GM23338 (cell line): ENCODE results near the gene BHLHA15. TPM values are rescaled to one million over a fixed set of nuclear protein-coding genes. Genes with fewer than 3 reads are reported as not detected.

Source experiments
- ATAC-seq: fragments of 200-7000 bp; cut with Tn5 transposase; 3 replicates; pipeline ENCODE4 v1.9.1; 2020
- DNase-seq: peaks from one replicate; pipeline ENCODE4 v3.0.0-alpha.2; 2015; ENCODE audit warnings: low spot score
- H2AFZ ChIP-seq: fragments of 200-600 bp; sonication (generic); 2 replicates; pipeline ENCODE4 v1.8.0; 2016; ENCODE audit warnings: antibody characterized with exemption, mild to moderate bottlenecking, moderate library complexity
- H3F3A ChIP-seq: fragments of 200-600 bp; sonication (generic); replicated peaks from 2 replicates; pipeline ENCODE4 v1.8.0; 2017; ENCODE audit warnings: antibody characterized with exemption, mixed run types, low read depth
- H3K27ac ChIP-seq: fragments of 200-600 bp; sonication (generic); 2 replicates; pipeline ENCODE4 v1.6.1; 2016; ENCODE audit warnings: low read depth
- H3K27me3 ChIP-seq: fragments of 200-600 bp; sonication (generic); 2 replicates; pipeline ENCODE4 v1.8.0; 2016; ENCODE audit warnings: mild to moderate bottlenecking, mixed run types, moderate library complexity; ENCODE audit not compliant: insufficient read depth
- H3K36me3 ChIP-seq: fragments of 200-600 bp; sonication (generic); 2 replicates; pipeline ENCODE4 v1.8.0; 2016; ENCODE audit warnings: mild to moderate bottlenecking; ENCODE audit not compliant: insufficient read depth
- H3K4me1 ChIP-seq: fragments of 200-600 bp; sonication (generic); 2 replicates; pipeline ENCODE4 v1.8.0; 2016; ENCODE audit warnings: mild to moderate bottlenecking, moderate library complexity; ENCODE audit not compliant: insufficient read depth
- H3K4me2 ChIP-seq: fragments of 200-600 bp; sonication (generic); 2 replicates; pipeline ENCODE4 v1.7.1; 2017; ENCODE audit warnings: mixed run types
- H3K4me3 ChIP-seq: fragments of 200-600 bp; sonication (generic); 2 replicates; pipeline ENCODE4 v1.6.1; 2016; ENCODE audit warnings: mixed run types
- H3K79me2 ChIP-seq: fragments of 200-600 bp; sonication (generic); replicated peaks from 2 replicates; pipeline ENCODE4 v1.8.0; 2017; ENCODE audit warnings: mild to moderate bottlenecking; ENCODE audit not compliant: insufficient read depth
- H3K9me2 ChIP-seq: fragments of 200-600 bp; sonication (generic); 2 replicates; pipeline ENCODE4 v1.8.0; 2017; ENCODE audit not compliant: insufficient read depth
- H4K20me1 ChIP-seq: fragments of 200-600 bp; sonication (generic); replicated peaks from 2 replicates; pipeline ENCODE4 v1.8.0; 2017; ENCODE audit warnings: mild to moderate bottlenecking; ENCODE audit not compliant: insufficient read depth
- H3K27ac Mint-ChIP-seq: 2 replicates; pipeline ENCODE4 v1.8.0; 2020; ENCODE audit warnings: inconsistent platforms, mild to moderate bottlenecking, moderate library complexity, mixed read lengths
- H3K27me3 Mint-ChIP-seq: 3 replicates; pipeline ENCODE4 v1.8.0; 2022; ENCODE audit warnings: low read depth, mild to moderate bottlenecking, moderate library complexity, mixed read lengths, inconsistent platforms; ENCODE audit not compliant: insufficient read depth, poor library complexity
- H3K36me3 Mint-ChIP-seq: 3 replicates; pipeline ENCODE4 v1.8.0; 2021; ENCODE audit warnings: low read depth, mild to moderate bottlenecking, inconsistent platforms, moderate library complexity, mixed read lengths
- H3K4me1 Mint-ChIP-seq: 3 replicates; pipeline ENCODE4 v1.8.0; 2020; ENCODE audit warnings: mild to moderate bottlenecking, inconsistent platforms, mixed read lengths
- H3K4me3 Mint-ChIP-seq: 3 replicates; pipeline ENCODE4 v1.8.0; 2021; ENCODE audit warnings: moderate library complexity, mild to moderate bottlenecking, inconsistent platforms, mixed read lengths
- H3K9me3 Mint-ChIP-seq: 3 replicates; pipeline ENCODE4 v1.8.0; 2020; ENCODE audit warnings: moderate library complexity, mild to moderate bottlenecking, inconsistent platforms, mixed read lengths
- CREB1 ChIP-seq: fragments of 250-450 bp; sonication (Bioruptor Pico); IDR thresholded peaks from 2 replicates; pipeline ENCODE4 v1.5.0; 2020; ENCODE audit warnings: low read depth, mild to moderate bottlenecking, moderate library complexity
- EZH2 ChIP-seq: fragments of 200-600 bp; sonication (generic); IDR thresholded peaks from one replicate; pipeline ENCODE4 v1.8.0; 2017; ENCODE audit warnings: antibody characterized with exemption, mild to moderate bottlenecking, low read depth; ENCODE audit not compliant: unreplicated experiment
- EZH2phosphoT487 ChIP-seq: fragments of 200-600 bp; sonication (generic); IDR thresholded peaks from one replicate; pipeline ENCODE4 v1.8.1; 2018; ENCODE audit warnings: antibody characterized with exemption; ENCODE audit not compliant: unreplicated experiment
- JUNB ChIP-seq: IDR thresholded peaks from one replicate; pipeline ENCODE4 v1.6.1; 2016; ENCODE audit warnings: antibody characterized with exemption; ENCODE audit not compliant: unreplicated experiment
- NANOG ChIP-seq: IDR thresholded peaks from 2 replicates; pipeline ENCODE4 v1.6.1; 2016; ENCODE audit warnings: antibody characterized with exemption, borderline replicate concordance
- POLR2AphosphoS5 ChIP-seq: IDR thresholded peaks from 2 replicates; pipeline ENCODE4 v1.6.1; 2016; ENCODE audit warnings: antibody characterized with exemption, low read depth
- STAT1 ChIP-seq: IDR thresholded peaks from one replicate; pipeline ENCODE4 v1.6.1; 2016; ENCODE audit warnings: antibody characterized with exemption; ENCODE audit not compliant: unreplicated experiment
- ZNF114 ChIP-seq: fragments of 250-450 bp; sonication (Bioruptor Pico); IDR thresholded peaks from 2 replicates; pipeline ENCODE4 v1.5.0; 2020; ENCODE audit warnings: mild to moderate bottlenecking, moderate library complexity
- ZNF331 ChIP-seq: fragments of 250-450 bp; sonication (Bioruptor Pico); IDR thresholded peaks from 2 replicates; pipeline ENCODE4 v1.5.0; 2020; ENCODE audit warnings: low read depth, mild to moderate bottlenecking, moderate library complexity
- polyA plus RNA-seq: library from polyadenylated mRNA; unstranded; fragments of >200 nt; fragmentation: Nextera tagmentation; extraction: Ambion mirVana; gene quantifications from 2 replicates; pipeline ENCODE4 v1.2.1, GENCODE V29; 2016
- total RNA-seq: library from RNA; depleted of rRNA; stranded (reverse); fragments of >200 nt; shearing (Covaris generic); gene quantifications from 2 replicates; pipeline ENCODE4 v1.2.3, GENCODE V29; 2014
- TF ChIP-seq, protein P1 (sequence below): IDR thresholded peaks from one replicate; pipeline ENCODE4 v1.6.1; 2018; ENCODE audit warnings: antibody characterized with exemption; ENCODE audit not compliant: unreplicated experiment
- TF ChIP-seq, protein P2 (sequence below), 2 experiments: fragments of 200-600 bp in 1 of 2; sonication (generic) in 1 of 2; conservative IDR thresholded peaks; 2 replicates each; pipeline versions ENCODE4 v1.5.1 to v1.6.1; 2016 to 2017; ENCODE audit warnings: antibody characterized with exemption in 2 of 2, low read depth in 2 of 2, mild to moderate bottlenecking in 2 of 2, moderate library complexity in 1 of 2
- TF ChIP-seq, protein P3 (sequence below): IDR thresholded peaks from 2 replicates; pipeline ENCODE4 v1.6.1; 2016; ENCODE audit warnings: antibody characterized with exemption
- TF ChIP-seq, protein P4 (sequence below): fragments of 250-450 bp; sonication (Bioruptor Pico); IDR thresholded peaks from 2 replicates; pipeline ENCODE4 v1.5.0; 2020; ENCODE audit warnings: mild to moderate bottlenecking, moderate library complexity

Gene BHLHA15
- total and polyA plus RNA-seq, 2 experiments from 2014 or later, result 1.4 to 8.3 TPM

DNA sequence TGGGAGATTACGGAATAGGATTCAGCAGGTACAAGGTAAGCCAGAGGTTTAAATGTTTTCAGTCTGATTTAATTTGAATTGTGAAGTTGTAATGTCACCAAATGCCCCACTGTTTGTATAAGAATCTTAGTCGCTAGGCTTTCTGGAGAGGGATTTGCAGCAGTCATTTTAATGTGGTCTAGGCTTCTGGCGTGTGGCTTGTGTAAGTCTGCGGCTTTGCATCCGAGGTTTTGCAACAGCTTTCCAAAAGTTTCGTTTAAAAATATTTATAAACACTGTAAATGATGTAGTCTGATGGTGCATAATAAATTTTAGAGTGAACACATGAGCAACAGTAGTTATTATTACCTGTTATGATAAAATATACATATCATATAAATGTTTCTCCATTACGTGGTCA, 26.1 kb upstream of the BHLHA15 start:
- Histone ChIP-seq H3K36me3 (no peaks in the 10 kb centered on the region), H3K27ac (no peak overlapping the region), H3K9me2 (no peaks in the 10 kb centered on the region), H3K4me1 (peaks cover 11% of the 10 kb centered on the region; the same call in 1 of the 2 replicates), H3K79me2 (no peaks in the 10 kb centered on the region), H2AFZ (no peak overlapping the region), H3K27me3 (no peaks in the 10 kb centered on the region), H3F3A (no peaks in the 10 kb centered on the region), H3K4me2 (no peak overlapping the region), H4K20me1 (no peaks in the 10 kb centered on the region), H3K4me3 (no peak overlapping the region)
- Mint-ChIP-seq H3K4me1 (peaks cover 15% of the 10 kb centered on the region), H3K27me3 (no peaks in the 10 kb centered on the region), H3K4me3 (no peak overlapping the region), H3K36me3 (peaks cover 11% of the 10 kb centered on the region; the same call in 1 of the 3 replicates), H3K9me3 (no peaks in the 10 kb centered on the region), H3K27ac (no peak overlapping the region)
- no peak for ATAC-seq
- no peak for DNase-seq
- TF ChIP-seq JUNB (no peak), ZNF331 (CRISPR knock-in tag) (no peak), ZNF114 (CRISPR knock-in tag) (no peak), CREB1 (CRISPR knock-in tag) (no peak), NANOG (no peak), STAT1 (no peak), POLR2AphosphoS5 (no peak), EZH2phosphoT487 (no peak), EZH2 (no peak)
- TF ChIP-seq, protein P1, sequence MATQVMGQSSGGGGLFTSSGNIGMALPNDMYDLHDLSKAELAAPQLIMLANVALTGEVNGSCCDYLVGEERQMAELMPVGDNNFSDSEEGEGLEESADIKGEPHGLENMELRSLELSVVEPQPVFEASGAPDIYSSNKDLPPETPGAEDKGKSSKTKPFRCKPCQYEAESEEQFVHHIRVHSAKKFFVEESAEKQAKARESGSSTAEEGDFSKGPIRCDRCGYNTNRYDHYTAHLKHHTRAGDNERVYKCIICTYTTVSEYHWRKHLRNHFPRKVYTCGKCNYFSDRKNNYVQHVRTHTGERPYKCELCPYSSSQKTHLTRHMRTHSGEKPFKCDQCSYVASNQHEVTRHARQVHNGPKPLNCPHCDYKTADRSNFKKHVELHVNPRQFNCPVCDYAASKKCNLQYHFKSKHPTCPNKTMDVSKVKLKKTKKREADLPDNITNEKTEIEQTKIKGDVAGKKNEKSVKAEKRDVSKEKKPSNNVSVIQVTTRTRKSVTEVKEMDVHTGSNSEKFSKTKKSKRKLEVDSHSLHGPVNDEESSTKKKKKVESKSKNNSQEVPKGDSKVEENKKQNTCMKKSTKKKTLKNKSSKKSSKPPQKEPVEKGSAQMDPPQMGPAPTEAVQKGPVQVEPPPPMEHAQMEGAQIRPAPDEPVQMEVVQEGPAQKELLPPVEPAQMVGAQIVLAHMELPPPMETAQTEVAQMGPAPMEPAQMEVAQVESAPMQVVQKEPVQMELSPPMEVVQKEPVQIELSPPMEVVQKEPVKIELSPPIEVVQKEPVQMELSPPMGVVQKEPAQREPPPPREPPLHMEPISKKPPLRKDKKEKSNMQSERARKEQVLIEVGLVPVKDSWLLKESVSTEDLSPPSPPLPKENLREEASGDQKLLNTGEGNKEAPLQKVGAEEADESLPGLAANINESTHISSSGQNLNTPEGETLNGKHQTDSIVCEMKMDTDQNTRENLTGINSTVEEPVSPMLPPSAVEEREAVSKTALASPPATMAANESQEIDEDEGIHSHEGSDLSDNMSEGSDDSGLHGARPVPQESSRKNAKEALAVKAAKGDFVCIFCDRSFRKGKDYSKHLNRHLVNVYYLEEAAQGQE, result no peak
- TF ChIP-seq, protein P2, sequence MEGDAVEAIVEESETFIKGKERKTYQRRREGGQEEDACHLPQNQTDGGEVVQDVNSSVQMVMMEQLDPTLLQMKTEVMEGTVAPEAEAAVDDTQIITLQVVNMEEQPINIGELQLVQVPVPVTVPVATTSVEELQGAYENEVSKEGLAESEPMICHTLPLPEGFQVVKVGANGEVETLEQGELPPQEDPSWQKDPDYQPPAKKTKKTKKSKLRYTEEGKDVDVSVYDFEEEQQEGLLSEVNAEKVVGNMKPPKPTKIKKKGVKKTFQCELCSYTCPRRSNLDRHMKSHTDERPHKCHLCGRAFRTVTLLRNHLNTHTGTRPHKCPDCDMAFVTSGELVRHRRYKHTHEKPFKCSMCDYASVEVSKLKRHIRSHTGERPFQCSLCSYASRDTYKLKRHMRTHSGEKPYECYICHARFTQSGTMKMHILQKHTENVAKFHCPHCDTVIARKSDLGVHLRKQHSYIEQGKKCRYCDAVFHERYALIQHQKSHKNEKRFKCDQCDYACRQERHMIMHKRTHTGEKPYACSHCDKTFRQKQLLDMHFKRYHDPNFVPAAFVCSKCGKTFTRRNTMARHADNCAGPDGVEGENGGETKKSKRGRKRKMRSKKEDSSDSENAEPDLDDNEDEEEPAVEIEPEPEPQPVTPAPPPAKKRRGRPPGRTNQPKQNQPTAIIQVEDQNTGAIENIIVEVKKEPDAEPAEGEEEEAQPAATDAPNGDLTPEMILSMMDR (conservative IDR thresholded peaks at IDR 0.05; ENCODE audit: low read depth in 2 of 2), result no peak
- TF ChIP-seq, protein P3, sequence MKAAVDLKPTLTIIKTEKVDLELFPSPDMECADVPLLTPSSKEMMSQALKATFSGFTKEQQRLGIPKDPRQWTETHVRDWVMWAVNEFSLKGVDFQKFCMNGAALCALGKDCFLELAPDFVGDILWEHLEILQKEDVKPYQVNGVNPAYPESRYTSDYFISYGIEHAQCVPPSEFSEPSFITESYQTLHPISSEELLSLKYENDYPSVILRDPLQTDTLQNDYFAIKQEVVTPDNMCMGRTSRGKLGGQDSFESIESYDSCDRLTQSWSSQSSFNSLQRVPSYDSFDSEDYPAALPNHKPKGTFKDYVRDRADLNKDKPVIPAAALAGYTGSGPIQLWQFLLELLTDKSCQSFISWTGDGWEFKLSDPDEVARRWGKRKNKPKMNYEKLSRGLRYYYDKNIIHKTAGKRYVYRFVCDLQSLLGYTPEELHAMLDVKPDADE, result no peak
- TF ChIP-seq, protein P4, sequence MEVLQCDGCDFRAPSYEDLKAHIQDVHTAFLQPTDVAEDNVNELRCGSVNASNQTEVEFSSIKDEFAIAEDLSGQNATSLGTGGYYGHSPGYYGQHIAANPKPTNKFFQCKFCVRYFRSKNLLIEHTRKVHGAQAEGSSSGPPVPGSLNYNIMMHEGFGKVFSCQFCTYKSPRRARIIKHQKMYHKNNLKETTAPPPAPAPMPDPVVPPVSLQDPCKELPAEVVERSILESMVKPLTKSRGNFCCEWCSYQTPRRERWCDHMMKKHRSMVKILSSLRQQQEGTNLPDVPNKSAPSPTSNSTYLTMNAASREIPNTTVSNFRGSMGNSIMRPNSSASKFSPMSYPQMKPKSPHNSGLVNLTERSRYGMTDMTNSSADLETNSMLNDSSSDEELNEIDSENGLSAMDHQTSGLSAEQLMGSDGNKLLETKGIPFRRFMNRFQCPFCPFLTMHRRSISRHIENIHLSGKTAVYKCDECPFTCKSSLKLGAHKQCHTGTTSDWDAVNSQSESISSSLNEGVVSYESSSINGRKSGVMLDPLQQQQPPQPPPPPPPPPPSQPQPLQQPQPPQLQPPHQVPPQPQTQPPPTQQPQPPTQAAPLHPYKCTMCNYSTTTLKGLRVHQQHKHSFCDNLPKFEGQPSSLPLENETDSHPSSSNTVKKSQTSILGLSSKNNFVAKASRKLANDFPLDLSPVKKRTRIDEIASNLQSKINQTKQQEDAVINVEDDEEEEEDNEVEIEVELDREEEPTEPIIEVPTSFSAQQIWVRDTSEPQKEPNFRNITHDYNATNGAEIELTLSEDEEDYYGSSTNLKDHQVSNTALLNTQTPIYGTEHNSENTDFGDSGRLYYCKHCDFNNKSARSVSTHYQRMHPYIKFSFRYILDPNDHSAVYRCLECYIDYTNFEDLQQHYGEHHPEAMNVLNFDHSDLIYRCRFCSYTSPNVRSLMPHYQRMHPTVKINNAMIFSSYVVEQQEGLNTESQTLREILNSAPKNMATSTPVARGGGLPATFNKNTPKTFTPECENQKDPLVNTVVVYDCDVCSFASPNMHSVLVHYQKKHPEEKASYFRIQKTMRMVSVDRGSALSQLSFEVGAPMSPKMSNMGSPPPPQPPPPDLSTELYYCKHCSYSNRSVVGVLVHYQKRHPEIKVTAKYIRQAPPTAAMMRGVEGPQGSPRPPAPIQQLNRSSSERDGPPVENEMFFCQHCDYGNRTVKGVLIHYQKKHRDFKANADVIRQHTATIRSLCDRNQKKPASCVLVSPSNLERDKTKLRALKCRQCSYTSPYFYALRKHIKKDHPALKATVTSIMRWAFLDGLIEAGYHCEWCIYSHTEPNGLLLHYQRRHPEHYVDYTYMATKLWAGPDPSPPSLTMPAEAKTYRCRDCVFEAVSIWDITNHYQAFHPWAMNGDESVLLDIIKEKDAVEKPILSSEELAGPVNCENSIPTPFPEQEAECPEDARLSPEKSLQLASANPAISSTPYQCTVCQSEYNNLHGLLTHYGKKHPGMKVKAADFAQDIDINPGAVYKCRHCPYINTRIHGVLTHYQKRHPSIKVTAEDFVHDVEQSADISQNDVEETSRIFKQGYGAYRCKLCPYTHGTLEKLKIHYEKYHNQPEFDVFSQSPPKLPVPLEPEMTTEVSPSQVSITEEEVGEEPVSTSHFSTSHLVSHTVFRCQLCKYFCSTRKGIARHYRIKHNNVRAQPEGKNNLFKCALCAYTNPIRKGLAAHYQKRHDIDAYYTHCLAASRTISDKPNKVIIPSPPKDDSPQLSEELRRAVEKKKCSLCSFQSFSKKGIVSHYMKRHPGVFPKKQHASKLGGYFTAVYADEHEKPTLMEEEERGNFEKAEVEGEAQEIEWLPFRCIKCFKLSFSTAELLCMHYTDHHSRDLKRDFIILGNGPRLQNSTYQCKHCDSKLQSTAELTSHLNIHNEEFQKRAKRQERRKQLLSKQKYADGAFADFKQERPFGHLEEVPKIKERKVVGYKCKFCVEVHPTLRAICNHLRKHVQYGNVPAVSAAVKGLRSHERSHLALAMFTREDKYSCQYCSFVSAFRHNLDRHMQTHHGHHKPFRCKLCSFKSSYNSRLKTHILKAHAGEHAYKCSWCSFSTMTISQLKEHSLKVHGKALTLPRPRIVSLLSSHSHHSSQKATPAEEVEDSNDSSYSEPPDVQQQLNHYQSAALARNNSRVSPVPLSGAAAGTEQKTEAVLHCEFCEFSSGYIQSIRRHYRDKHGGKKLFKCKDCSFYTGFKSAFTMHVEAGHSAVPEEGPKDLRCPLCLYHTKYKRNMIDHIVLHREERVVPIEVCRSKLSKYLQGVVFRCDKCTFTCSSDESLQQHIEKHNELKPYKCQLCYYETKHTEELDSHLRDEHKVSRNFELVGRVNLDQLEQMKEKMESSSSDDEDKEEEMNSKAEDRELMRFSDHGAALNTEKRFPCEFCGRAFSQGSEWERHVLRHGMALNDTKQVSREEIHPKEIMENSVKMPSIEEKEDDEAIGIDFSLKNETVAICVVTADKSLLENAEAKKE (CRISPR knock-in tag), result no peak
